Gastroesophageal sphincter (tissue), 3 donors: ENCODE results near the gene HTD2.

Source experiments
- CTCF ChIP-seq, 4 experiments: fragments of 200-600 bp in 2 of 4; fragments of 450-650 bp in 2 of 4; sonication (generic) in 1 of 4; IDR thresholded peaks; one replicate each; pipeline ENCODE4 v1.5.1; 2017 to 2019; ENCODE audit warnings: antibody characterized with exemption in 4 of 4, mild to moderate bottlenecking in 2 of 4, moderate library complexity in 2 of 4
- EP300 ChIP-seq: sonication (generic); formaldehyde crosslinking; IDR thresholded peaks from one replicate; pipeline ENCODE4 v1.6.1; 2017; ENCODE audit warnings: antibody characterized with exemption, mild to moderate bottlenecking
- POLR2A ChIP-seq, 2 donors: fragments of 450-650 bp; IDR thresholded peaks; one replicate each; pipeline ENCODE4 v1.6.1; 2017; ENCODE audit warnings: antibody characterized with exemption in 2 of 2, mild to moderate bottlenecking in 2 of 2, moderate library complexity in 1 of 2

- TF ChIP-seq CTCF (IDR thresholded peaks at IDR 0.05), result no peak
- no peak for TF ChIP-seq POLR2A (IDR thresholded peaks at IDR 0.05)
- TF ChIP-seq EP300, result no peak
Observed at GRCh38 chr3:58285334-58285733, 21.0 kb upstream of the HTD2 start.
